ENCODE measurements around the gene GALNT13. TPM values are rescaled to one million over a fixed set of nuclear protein-coding genes. Genes with fewer than 3 reads are reported as not detected.

GALNT13 gene
- total RNA-seq, 2 donors from 2014 or later, result 6.0 to 9.8 TPM

DNA sequence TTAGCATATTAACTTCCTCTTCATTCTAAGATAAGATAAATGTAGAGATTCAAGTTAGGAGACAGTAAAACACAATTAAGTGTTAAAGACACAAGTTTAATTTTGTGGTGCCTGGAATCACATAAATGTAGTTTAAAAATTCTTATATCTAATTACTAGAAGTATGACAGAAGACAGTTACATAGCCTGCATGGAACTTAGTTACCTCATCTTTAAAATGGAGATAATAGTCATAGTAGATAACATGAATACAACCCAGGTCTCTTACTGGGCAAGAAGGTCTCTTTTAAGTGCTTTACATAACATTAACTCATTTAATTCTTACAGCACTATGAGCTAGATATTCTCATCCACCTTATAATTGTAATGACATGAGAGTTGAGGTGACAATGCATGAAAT, 15.1 kb downstream of the GALNT13 start:
- no peaks in the 10 kb centered on the region for H3K9me3 Mint-ChIP-seq
- no peaks in the 10 kb centered on the region for H3K4me1 ChIP-seq (ENCODE audit: control insufficient read depth, insufficient read depth, low read length)
- H3K27ac ChIP-seq (ENCODE audit: low read depth, low read length), result no peak overlapping the region
- H3K27me3 Mint-ChIP-seq (ENCODE audit: insufficient read depth), result no peaks in the 10 kb centered on the region
- H3K36me3 ChIP-seq (ENCODE audit: control insufficient read depth, insufficient read depth, low read length), result no peaks in the 10 kb centered on the region
- TF ChIP-seq, protein P1, sequence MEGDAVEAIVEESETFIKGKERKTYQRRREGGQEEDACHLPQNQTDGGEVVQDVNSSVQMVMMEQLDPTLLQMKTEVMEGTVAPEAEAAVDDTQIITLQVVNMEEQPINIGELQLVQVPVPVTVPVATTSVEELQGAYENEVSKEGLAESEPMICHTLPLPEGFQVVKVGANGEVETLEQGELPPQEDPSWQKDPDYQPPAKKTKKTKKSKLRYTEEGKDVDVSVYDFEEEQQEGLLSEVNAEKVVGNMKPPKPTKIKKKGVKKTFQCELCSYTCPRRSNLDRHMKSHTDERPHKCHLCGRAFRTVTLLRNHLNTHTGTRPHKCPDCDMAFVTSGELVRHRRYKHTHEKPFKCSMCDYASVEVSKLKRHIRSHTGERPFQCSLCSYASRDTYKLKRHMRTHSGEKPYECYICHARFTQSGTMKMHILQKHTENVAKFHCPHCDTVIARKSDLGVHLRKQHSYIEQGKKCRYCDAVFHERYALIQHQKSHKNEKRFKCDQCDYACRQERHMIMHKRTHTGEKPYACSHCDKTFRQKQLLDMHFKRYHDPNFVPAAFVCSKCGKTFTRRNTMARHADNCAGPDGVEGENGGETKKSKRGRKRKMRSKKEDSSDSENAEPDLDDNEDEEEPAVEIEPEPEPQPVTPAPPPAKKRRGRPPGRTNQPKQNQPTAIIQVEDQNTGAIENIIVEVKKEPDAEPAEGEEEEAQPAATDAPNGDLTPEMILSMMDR (conservative IDR thresholded peaks at IDR 0.05), result no peak
- H3K4me3 Mint-ChIP-seq, result no peak overlapping the region
- H3K9me3 ChIP-seq (ENCODE audit: control insufficient read depth, low read length), result no peaks in the 10 kb centered on the region
- H3K27ac Mint-ChIP-seq, result no peak overlapping the region
- DNase-seq, result no peak
- H3K4me3 ChIP-seq (ENCODE audit: low read length), result no peak overlapping the region
- no peak overlapping the region for H3K9ac ChIP-seq (ENCODE audit: extremely low read depth, low read length, poor library complexity, severe bottlenecking)
- H3K27me3 ChIP-seq (ENCODE audit: control insufficient read depth, insufficient read depth, low read length, poor library complexity, severe bottlenecking), result no peaks in the 10 kb centered on the region
- H3K36me3 Mint-ChIP-seq (ENCODE audit: low read depth), result no peaks in the 10 kb centered on the region
- H3K4me1 Mint-ChIP-seq, result peaks cover 8% of the 10 kb centered on the region

DNA sequence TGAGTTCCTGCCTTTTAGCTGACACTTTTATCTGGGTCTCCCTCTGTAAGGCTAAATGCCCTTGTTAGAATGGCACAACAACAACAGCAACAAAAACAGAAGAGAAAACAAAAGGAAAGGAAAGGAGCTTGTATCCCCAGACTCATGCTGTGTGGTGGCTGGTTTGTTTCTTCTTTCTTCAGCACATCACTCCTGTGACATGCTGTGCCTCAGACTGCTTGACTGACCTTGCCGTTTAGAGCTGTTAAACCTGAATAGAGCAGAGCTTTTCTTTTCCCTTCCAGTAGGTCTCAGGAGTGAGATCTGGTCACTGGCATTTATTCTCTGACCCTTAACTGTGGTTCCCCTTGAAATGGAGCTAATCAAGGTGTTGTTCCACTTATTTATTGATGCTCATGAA, 18.9 kb downstream of the GALNT13 start:
- peak overlapping the region; percentile 25 for H3K27ac ChIP-seq (ENCODE audit: low read depth, low read length)
- 33 to 34% methylated on average over 1 of the region's 1 CpG for WGBS, 2 experiments (ENCODE audit: insufficient coverage in 1 of 2, insufficient read length in 1 of 2)
- Mint-ChIP-seq H3K36me3 (ENCODE audit: low read depth) (no peaks in the 10 kb centered on the region), H3K27ac (peak overlapping the region; percentile 52), H3K27me3 (ENCODE audit: insufficient read depth) (no peaks in the 10 kb centered on the region), H3K9me3 (no peaks in the 10 kb centered on the region), H3K4me3 (no peak overlapping the region), H3K4me1 (peaks cover 8% of the 10 kb centered on the region)
- no peak overlapping the region for H3K9ac ChIP-seq (ENCODE audit: extremely low read depth, low read length, poor library complexity, severe bottlenecking)
- no peaks in the 10 kb centered on the region for H3K4me1 ChIP-seq (ENCODE audit: control insufficient read depth, insufficient read depth, low read length)
- H3K36me3 ChIP-seq (ENCODE audit: control insufficient read depth, insufficient read depth, low read length), result no peaks in the 10 kb centered on the region
- peak; percentile 72 for DNase-seq
- TF ChIP-seq, protein P1 (conservative IDR thresholded peaks at IDR 0.05), result no peak
- no peaks in the 10 kb centered on the region for H3K27me3 ChIP-seq (ENCODE audit: control insufficient read depth, insufficient read depth, low read length, poor library complexity, severe bottlenecking)
- no peak overlapping the region for H3K4me3 ChIP-seq (ENCODE audit: low read length)
- H3K9me3 ChIP-seq (ENCODE audit: control insufficient read depth, low read length), result no peaks in the 10 kb centered on the region

DNA sequence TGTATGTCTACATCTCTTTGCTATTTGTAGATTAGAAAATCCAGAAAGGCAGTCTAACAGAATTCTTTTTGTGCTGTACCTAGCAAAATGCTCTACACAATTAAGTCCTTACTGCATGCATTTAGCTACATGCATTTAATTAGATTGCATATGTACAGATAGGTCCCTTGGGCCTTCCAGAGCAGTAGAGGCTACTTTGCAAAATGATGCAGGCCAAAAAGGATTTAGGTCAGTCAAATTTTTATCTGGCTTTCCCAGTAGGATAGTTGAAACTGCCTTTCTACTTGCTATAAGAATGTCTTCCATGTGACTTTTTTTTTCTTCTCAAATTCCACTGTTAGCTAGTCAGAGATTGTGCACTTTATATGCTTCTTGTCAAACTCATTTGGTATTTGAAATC, 19.3 kb downstream of the GALNT13 start:
- Histone ChIP-seq H3K27ac (ENCODE audit: low read depth, low read length) (no peak overlapping the region), H3K9ac (ENCODE audit: extremely low read depth, low read length, poor library complexity, severe bottlenecking) (no peak overlapping the region), H3K4me3 (ENCODE audit: low read length) (no peak overlapping the region), H3K4me1 (ENCODE audit: control insufficient read depth, insufficient read depth, low read length) (no peaks in the 10 kb centered on the region), H3K9me3 (ENCODE audit: control insufficient read depth, low read length) (no peaks in the 10 kb centered on the region), H3K36me3 (ENCODE audit: control insufficient read depth, insufficient read depth, low read length) (no peaks in the 10 kb centered on the region), H3K27me3 (ENCODE audit: control insufficient read depth, insufficient read depth, low read length, poor library complexity, severe bottlenecking) (no peaks in the 10 kb centered on the region)
- Mint-ChIP-seq H3K4me1 (peaks cover 8% of the 10 kb centered on the region), H3K27me3 (ENCODE audit: insufficient read depth) (no peaks in the 10 kb centered on the region), H3K4me3 (no peak overlapping the region), H3K9me3 (no peaks in the 10 kb centered on the region), H3K36me3 (ENCODE audit: low read depth) (no peaks in the 10 kb centered on the region), H3K27ac (no peak overlapping the region)
- TF ChIP-seq, protein P1 (conservative IDR thresholded peaks at IDR 0.05), result no peak
- no peak for DNase-seq
